ENCODE data around the gene ACP7.
"Not testable (repeated sequence)": the region's sequence is repeated elsewhere in the genome, so short reads cannot be mapped to it uniquely, and the experiment has no call there.

The ACP7 gene

DNA sequence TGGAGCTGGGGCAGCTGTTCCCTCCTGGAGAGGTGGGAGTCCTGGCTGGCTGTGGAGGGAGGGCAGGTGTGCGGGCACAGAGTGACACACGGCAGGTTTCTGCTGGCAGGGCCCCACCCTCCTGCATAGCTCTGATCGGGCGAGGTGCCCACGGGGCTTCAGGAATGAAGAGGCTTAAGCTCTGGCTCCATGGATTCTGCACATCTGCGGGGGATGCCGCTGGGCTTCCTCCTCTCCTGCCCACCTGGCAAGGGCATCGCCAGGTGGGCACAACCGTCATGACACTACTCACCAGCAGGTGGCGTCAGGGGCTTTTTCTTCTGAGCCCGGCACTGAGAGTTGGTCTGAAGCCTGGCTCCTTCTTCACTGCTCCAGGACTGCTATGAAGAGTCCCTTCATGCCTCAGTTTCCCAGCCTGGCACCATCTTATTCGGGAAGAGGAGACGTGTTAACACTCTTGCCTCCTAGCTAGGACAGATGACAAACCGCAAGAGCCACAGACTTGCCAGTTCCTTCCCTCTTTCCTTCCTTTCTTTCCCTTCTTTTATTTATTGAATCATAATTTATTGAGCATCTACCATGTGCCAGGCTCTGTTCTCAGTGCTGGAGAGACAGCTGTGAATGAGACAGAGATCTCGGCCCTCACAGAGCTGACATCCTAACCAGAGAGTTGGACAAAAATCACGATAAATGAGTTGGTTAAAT lies 26.2 kb downstream of the ACP7 start:
- DNase-seq: peak; percentile 79

DNA sequence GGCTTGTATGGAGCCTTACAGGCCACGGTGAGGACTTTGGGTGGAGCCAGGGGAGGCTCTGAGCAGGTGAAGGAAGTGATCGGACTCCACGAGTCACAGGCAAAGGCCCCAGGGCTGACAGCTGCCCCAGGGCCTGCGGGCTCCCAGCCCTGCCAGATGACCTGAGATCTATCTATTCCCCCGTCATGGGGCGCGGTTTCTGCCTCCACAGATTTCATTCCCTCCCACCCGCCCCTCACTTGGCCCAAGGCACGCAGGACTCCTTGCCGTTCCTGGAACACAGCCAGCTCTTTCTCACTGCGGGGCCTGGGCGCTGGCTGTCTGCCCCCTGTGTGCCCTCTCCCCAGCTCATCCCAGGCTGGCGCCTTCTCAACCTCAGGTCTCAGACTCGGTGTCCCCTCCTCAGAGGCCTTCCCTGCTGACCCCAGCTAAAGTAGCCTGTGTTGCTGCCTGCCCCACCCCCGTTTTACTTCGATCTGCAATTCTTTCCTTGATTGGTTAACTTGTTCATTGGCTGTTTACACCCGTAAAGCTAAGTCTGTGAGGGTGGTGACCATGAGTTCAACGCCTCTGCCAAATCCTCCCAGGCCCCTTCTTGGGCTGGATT lies 27.5 kb downstream of the ACP7 start:
- DNase-seq: no peak

GRCh38 chr19:39112338-39112890 lies 28.2 kb downstream of the ACP7 start:
- no peak for DNase-seq

DNA sequence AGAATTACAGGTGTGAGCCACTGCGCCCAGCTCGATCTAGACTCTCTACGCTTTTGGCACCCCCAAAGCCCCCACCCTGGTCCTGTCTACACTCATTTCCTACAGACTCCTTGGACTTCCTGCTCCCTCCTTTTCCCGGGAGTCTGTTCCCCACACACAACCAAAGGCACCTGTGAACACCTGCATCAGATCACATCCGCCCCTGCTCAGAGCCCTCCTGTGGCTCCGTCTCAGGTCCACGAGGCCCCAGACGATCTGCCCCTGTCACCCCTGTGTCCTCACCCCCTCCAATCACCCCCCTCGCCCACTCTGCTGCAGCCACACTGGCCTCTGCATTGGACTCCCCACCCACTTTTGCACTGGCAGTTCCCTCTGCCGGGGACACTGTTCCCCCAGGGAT lies 29.0 kb downstream of the ACP7 start:
- DNase-seq: no peak

DNA sequence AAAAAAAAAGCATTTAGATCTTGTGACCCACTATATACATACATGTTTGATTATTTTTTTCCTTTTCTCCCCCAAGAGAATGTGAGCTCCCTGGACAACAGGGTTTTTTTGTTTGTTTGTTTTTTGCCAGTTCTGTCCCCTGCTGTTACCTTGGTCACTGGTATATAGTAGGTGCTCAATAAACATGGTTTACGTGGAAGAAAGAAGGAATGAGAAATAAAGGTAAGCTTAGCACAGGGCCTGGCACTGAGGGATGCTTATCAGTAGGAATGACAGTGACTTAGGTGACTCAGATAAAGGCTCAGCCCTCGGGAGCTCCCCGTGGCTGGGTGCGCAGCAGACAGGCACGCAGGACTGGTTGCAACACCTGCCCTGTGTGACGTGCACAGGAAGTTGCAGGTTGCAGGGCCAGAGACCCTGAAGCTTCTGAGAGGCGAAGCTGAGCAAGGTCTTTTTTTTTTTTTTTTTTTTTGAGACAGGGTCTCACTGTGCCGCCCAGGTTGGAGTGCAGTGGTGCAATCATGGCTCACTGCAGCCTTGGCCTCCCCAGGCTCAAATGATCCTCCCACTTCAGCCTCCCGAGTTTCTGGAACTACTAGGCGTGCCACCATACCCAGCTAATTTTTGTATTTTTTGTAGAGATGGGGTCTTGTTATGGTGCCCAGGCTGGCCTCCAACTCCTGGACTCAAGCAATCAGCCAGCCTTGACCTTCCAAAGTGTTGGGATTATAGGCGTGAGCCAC lies 31.1 kb downstream of the ACP7 start:
- no peak for DNase-seq

- not testable (repeated sequence) for DNase-seq
Observed at GRCh38 chr19:39117023-39117422, 32.9 kb downstream of the ACP7 start.

DNA sequence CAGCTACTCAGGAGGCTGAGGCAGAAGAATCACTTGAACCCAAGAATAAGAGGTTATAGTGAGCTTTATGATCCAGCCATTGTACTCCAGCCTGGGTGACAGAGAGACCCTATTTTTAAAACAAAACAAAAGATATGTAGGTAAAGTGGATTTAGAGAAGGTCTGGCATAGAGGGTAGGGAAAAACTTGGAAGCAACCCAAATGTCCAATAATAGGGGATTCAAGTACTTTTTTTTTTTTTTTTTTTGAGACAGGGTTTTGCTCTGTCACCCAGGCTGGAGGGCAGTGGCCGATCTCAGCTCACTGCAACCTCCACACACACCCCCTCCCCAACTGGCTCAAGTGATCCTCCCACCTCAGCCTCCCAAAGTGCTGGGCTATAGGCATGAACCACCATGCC lies 35.7 kb downstream of the ACP7 start:
- no peak for DNase-seq

DNA sequence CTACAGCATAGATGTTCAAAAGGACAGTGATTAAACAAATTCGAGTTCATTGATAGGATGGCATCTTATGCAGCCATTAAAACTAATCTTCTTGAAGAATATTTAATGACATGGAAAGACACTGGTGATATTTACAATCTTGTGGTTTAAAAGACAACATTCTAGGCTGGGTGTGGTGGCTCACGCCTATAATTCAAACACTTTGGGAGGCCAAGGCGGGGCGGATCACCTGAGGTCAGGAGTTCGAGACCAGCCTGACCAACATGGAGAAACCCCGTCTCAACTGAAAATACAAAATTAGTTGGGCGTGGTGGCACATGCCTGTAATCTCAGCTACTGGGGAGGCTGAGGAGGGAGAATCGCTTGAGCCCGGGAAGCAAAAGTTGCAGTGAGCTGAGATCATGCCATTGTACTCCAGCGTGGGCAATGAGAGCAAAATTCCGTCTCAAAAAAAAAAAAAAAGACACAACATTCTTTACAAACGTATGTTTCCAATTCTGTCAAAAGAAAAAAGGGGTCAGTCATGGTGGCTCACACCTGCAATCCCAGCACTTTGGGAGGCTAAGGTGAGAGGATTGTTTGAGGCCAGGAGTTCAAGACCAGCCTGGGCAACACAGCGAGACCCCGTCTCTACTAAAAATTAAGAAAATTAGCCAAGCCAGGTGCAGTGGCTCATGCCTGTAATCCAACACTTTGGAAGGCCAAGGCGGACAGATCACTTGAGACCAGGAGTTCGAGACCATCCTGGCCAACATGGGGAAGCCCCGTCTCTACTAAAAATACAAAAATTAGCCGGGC lies 39.0 kb downstream of the ACP7 start:
- DNase-seq: no peak

DNA sequence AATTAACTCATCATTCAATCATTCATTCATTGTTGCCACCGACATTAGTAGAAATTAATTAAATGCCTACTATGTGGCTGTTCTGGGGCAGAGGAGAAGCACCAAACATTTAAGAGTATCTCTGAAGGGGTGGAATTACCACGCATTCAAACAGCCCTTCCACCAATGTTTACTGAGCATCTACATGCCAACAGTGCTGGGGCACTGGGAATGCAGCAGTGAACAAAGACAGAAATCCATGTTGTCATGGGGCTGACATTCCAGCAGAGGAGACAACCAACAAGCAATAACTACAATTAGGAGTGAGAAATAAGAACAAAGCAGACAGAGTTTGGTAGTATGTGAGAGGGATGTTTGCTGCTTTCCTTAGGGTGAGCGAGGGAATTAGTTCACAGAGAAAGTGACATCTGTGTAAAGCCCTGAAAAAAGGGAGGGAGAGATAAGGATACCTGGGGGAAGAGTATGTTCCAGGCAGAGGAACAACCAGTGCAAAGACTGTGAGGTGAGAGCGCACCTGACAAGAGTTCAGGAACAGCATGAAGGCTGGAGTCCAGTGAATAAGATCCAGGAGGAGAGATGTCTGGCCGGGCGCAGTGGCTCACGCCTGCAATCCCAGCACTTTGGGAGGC lies 40.1 kb downstream of the ACP7 start:
- DNase-seq: no peak

DNA sequence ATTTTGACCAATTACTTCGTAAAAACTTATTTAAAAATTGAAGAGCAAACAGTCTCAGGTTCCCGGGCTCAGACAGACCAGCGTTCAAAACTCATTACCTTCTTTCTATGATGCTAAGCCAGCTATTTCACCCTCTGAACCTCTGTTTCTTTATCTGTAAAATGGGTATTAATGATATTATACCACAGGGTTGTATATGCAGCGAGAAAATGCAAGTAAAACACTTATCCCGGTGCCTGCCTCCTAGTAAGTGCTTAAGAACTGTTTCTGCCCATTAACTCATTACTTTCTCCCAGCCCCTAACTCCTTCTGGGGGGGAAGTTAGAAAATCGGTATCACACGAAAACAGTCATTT lies 41.0 kb downstream of the ACP7 start:
- DNase-seq: no peak

DNA sequence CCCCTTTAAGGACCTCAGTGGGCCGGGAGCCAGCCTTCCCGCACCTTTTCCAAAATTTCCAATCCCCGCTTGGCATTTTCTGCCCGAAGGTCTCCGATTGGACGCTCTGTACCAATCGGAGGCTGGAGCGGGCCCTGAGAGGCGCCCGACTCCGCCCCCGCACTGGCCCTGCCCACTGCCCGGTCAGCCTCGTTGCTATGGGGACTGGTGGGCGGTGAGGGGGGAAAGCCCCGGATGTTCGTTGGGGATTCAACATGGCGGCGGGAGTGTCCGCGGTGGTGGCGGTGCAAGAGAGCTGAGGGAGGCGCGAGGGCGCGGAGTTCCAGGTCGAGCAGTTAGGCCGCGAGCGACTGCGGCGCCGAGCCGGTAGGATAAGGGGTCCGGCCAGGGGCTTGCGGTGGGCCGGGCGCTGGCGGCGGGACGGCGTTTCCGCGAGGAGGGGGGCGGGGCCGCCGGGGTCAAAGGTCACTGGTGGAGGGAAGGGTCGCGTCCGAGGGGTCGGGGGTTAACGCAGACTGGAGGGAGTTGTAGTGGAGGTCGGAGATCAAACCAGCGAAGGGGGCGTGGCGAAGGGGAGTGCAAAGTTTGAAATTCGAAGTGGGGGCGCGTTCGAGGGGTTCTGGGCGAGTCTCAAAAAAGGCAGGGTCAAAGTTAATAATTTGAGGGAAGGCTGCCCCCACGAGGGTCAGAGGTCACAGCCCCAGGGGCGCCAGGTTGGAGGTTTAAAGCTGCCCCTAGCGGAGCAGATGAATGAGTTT lies 41.6 kb downstream of the ACP7 start, which contains the start of gene PAK4:
PAK4 (plus strand) TSS at position 233 of the 758 bp plus-strand sequence. CDS start 43,768 bp downstream, outside the sequence.
- peak; percentile 97 for DNase-seq

DNA sequence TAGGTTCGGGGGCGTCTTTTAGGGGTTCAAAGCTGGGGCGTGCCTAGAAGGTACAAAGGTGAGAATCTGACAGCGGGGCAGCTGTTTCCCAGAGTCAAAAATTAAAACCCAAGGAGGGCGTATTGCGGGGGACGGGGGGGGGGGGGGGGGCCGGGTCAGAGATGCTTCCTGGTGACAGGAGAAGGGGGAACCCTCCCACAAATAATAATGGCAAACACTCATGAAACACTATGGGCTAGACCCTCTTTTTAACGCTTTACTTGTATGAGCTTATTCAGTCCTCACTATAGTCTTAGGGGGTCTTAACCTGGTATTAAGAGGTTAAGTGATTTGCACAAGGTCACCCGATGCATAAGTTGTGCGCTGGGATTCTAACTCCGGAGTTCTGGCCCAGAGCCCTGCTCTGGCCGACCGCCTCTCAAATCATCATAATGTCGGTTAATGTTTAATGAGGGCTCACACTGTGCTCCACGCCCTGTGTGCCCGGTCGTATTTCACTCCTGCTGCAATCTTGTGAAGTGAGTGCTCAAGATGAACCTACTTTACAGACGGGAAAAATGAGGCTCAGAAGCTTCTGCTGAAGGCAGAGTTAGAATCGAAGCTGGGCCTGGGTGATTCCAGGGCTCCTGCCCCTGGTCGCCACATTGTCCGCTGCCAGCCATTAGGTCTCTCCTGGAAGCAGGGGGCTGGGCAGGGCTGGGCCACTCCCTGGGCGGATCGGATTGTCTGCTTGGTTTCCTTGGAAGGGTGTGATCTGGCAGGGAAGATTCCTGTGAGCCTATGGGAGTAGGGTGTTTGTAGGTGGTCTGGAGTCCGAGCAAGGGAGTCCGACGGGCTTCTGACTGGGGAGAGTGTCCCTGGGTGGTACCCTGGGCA lies 42.4 kb downstream of the ACP7 start:
- no peak for DNase-seq

DNA sequence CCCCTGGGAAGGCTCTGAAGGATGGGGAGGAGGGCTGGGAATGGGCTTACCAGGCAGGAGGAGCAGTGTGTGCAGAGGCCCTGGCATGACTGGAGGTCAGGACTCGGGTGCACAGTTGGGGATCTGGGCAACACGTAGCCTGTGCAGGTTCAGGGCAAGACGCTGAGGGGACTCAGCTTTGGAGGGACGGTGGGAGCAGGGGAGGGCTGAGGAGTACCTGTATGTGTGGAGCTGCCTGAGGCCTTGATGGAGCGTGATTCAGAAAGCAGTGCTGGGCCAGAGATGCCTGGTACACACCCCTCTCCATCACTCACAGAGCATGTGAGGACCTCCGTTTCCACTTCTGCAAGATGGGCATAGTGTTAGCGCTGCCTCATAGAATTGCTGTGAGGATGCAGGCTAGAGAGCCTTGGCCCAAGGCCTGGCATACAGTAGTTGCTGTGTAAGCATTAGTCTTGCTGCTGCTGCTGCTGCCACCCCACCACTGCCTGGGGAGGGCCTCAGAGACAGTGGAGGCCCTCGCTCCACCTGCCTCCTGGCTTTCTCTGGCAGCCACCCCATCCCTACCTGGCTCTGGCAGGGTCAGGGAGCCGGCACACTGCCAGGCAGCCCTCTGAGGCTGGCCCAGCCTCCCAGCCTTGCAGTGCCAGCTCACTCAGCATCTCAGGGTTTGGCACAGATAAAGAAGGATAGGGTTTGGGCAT lies 43.8 kb downstream of the ACP7 start:
- DNase-seq: no peak

- no peak for DNase-seq
Observed at GRCh38 chr19:39128516-39129079, 44.4 kb downstream of the ACP7 start.

DNA sequence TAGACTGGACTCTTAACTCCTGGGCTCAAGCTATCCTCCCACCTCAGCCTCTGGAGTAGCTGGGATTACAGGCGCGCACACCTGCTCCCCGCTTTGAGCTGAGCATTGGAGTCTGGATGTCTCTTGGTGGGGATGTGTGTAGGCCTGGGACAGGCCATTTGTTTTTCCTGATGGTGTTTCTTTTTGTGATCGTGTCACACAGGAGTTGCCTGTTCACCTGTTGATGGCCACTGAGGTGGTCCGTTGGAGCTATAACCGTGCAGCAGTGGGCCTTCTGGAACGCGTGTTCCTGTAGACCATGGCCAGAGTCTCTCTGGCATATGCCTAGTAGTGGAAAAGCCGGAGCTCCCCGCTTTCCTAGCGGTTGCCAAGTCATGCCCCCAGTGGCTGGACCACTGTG lies 44.9 kb downstream of the ACP7 start:
- DNase-seq: no peak

- no peak for DNase-seq
Observed at GRCh38 chr19:39130337-39131254, 46.4 kb downstream of the ACP7 start.

DNA sequence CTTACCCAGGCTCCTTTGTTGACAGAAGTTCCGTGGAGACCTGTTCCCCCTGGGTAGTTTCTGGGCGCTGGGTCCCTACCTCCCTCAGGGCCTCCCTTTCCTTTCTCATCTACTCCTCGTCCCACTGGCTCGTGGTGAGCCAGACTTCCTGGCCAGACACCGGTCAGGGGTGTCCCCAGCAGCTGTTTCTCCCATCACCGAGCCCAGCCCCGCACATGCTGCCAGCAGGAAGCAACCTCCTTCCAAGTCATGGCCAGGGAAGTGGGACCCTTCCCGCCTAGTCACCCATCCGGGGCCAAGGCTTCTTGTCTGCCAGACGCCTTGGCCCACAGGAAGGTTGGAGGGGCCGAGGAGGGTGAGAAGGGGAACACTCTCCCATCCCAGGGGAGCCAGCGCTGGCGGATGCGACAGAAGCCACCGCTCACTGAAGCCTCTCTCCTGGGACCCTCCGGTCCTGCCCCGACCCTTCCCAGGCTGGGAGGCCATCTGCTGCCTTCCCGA lies 47.1 kb downstream of the ACP7 start:
- no peak for DNase-seq

DNA sequence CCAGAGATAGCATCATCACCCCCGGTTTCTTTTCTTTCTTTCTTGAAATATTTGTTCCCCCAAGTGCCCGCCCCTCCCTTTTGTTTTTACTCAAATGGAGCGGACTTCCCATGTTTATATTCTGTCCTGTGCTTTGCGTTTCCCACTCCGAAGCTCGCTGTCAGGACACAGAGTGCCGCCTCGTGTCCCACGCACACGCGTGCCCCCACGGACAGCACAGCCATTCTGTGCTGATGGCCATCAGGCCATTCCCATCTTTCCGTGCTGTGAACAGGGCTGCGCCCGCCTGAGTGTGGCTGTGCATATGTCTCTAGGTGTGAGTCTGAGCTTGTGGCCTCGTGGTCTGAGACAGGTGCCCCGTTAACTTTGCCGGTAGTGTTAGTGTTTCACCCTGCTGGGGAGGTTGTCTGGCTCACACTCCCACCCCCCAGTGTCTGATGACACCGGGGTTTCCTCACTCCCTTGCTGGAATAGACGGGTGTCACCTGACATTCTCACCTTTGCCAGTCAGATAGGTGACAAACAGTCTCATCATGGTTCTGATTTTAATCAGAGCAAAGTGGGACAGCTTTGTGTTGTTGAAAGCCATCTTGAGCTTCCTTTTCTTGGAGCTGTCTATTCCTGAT lies 48.3 kb downstream of the ACP7 start:
- no peak for DNase-seq
